Right lobe of liver (tissue), 4 donors: ENCODE data around the gene ABL2.

ENCODE experiments used
- POLR2A ChIP-seq: fragments of 450-650 bp; IDR thresholded peaks from one replicate; pipeline ENCODE4 v1.6.1; 2017; ENCODE audit warnings: antibody characterized with exemption, mild to moderate bottlenecking
- TF ChIP-seq, protein P1 (sequence below), 4 donors: fragments of 200-600 bp in 3 of 4; fragments of 450-650 bp in 1 of 4; IDR thresholded peaks; one replicate each; pipeline versions ENCODE4 v1.5.1 to v1.8.0; 2016 to 2022; ENCODE audit warnings: antibody characterized with exemption in 4 of 4, mild to moderate bottlenecking in 2 of 4
- donor health status: DM: no; HTN: no; CAD: no.
- donor health status: DM: no; HTN: no; CAD: no.
- donor health status: DM: no; HTN: yes; CAD: no.

GRCh38 chr1:179178950-179179349, 50.5 kb downstream of the ABL2 start:
- TF ChIP-seq, protein P1, sequence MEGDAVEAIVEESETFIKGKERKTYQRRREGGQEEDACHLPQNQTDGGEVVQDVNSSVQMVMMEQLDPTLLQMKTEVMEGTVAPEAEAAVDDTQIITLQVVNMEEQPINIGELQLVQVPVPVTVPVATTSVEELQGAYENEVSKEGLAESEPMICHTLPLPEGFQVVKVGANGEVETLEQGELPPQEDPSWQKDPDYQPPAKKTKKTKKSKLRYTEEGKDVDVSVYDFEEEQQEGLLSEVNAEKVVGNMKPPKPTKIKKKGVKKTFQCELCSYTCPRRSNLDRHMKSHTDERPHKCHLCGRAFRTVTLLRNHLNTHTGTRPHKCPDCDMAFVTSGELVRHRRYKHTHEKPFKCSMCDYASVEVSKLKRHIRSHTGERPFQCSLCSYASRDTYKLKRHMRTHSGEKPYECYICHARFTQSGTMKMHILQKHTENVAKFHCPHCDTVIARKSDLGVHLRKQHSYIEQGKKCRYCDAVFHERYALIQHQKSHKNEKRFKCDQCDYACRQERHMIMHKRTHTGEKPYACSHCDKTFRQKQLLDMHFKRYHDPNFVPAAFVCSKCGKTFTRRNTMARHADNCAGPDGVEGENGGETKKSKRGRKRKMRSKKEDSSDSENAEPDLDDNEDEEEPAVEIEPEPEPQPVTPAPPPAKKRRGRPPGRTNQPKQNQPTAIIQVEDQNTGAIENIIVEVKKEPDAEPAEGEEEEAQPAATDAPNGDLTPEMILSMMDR (IDR thresholded peaks at IDR 0.05): no peak
- TF ChIP-seq POLR2A: no peak
